22Rv1 (cell line): ENCODE results near the gene STK16.
"Not testable (repeated sequence)": the region's sequence is repeated elsewhere in the genome, so short reads cannot be mapped to it uniquely, and the experiment has no call there.

Source experiments
- H3K27ac ChIP-seq: fragments of 450-650 bp; 2 replicates; pipeline ENCODE4 v1.5.1; 2017
- ZFX ChIP-seq: fragments of 450-650 bp; IDR thresholded peaks from 2 replicates; pipeline ENCODE4 v1.6.1; 2017; ENCODE audit warnings: antibody characterized with exemption, borderline replicate concordance
- TF ChIP-seq, protein P1 (sequence below): fragments of 450-650 bp; IDR thresholded peaks from 2 replicates; pipeline ENCODE4 v1.5.1; 2017; ENCODE audit warnings: mild to moderate bottlenecking

The STK16 gene

GRCh38 chr2:219253753-219254589, 8.7 kb downstream of the STK16 start, which contains the start of gene TUBA4A:
Gene TUBA4A (minus strand): TSS chr2:219253918. CDS start chr2:219253858, 60 bp downstream.
- H3K27ac ChIP-seq: peak within 1 kb of the TSS; percentile 36
- TF ChIP-seq, protein P1, sequence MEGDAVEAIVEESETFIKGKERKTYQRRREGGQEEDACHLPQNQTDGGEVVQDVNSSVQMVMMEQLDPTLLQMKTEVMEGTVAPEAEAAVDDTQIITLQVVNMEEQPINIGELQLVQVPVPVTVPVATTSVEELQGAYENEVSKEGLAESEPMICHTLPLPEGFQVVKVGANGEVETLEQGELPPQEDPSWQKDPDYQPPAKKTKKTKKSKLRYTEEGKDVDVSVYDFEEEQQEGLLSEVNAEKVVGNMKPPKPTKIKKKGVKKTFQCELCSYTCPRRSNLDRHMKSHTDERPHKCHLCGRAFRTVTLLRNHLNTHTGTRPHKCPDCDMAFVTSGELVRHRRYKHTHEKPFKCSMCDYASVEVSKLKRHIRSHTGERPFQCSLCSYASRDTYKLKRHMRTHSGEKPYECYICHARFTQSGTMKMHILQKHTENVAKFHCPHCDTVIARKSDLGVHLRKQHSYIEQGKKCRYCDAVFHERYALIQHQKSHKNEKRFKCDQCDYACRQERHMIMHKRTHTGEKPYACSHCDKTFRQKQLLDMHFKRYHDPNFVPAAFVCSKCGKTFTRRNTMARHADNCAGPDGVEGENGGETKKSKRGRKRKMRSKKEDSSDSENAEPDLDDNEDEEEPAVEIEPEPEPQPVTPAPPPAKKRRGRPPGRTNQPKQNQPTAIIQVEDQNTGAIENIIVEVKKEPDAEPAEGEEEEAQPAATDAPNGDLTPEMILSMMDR: no peak
- no peak for TF ChIP-seq ZFX

GRCh38 chr2:219254590-219255201, 9.4 kb downstream of the STK16 start:
- H3K27ac ChIP-seq: no peak overlapping the region
- TF ChIP-seq ZFX: no peak
- TF ChIP-seq, protein P1: peak; percentile 27

DNA sequence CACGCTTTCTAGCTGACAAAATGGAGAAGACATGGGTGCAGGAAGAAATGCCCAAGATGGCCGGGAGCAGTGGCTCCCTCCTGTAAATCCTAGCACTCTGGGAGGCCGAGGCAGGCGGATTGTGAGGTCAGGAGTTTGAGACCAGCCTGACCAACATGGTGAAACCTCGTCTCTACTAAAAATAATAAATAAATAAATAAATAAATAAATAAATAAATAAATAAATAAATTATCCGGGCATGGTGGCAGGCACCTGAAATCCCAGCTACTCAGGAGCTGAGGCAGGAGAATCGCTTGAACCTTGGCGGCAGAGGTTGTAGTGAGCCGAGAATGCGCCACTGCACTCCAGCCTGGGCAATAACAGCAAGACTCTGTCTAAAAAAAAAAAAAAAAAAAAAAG, 13.7 kb downstream of the STK16 start:
- not testable (repeated sequence) for H3K27ac ChIP-seq

DNA sequence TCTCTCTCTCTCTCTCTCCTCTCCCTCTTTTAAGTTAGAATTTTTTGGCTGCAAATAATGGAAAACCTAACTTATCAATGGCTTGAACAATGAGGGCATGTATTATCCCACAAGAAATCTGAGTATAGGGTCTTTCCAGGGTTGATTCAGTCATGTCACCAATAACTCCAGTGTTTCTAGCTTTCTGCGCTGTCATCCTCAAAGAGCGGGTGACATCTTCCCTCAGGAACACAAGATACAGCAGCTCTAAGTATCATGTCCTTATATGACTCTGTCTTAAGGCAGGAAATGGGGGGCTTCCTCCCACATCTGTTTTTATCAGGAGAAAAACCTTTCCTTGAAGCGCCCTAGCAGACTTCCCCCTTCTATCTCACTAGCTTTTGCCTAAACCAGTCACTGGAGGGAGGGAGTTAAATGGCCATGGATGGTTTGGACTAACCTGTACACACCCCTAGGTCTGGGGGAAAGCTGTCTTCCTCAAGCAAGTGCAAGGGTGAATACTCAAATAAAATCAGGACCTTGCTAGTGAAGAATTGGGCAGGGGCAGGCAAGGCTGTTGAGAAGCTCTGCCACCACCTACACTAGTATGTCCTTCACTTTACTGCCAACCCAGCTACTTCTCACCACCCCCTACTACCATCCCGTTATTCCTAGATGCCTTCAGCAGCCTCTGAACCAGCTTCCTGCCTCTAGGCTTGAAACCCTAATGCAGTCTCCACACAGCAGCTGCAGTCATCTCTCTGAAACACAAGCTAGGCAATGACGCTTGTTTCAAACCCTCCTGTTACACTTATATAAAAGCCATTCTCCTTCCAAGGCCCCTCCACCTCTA, 16.0 kb downstream of the STK16 start:
- TF ChIP-seq, protein P1: no peak
- no peak for TF ChIP-seq ZFX
- no peak overlapping the region for H3K27ac ChIP-seq

- TF ChIP-seq, protein P1: no peak
- no peak overlapping the region for H3K27ac ChIP-seq
These were observed 21.0 kb downstream of the STK16 start for GRCh38 chr2:219266232-219266631.

DNA sequence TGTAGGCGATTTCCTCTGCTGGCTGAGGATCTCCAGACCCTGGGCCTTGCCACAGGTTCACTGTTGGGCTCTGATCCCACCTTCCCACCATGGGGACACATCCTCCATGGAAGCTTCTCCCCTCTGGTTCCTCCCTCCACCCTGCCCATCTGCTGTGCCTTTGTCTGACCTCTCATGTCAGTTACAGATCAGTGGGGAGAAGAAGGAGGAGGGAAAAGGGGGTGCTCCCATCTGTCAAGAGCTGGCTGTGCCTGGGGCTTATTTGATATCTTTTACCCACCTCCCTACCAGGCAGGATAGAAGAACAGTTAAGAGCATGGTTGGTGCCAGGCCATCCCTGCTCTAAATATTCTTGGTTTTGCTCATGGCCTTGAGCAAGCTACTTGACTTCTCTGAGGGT, 21.6 kb downstream of the STK16 start:
- H3K27ac ChIP-seq: no peak overlapping the region
- TF ChIP-seq, protein P1: no peak
- no peak for TF ChIP-seq ZFX

DNA sequence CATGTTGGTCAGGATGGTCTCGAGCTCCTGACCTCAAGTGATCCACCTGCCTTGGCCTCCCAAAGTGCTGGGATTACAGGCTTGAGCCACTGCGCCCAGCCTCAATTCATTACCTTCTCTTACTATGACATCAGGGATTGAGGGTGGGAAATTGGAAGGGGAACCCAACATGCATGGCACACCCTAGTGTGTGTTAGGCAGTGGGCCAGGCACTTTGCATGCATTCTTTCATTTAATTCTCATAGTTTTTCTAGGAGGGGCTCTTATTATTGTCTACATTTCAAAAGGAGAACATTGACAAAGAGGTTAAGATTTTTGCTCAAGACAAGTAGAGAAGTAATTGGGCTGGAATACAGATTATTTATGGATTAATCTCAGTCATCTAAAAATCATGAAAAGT, 23.0 kb downstream of the STK16 start:
- no peak overlapping the region for H3K27ac ChIP-seq
- TF ChIP-seq, protein P1: no peak
- TF ChIP-seq ZFX: no peak
